GM23248 (cell line): ENCODE measurements around the gene MX1.

Experiments
- EZH2 ChIP-seq: fragments of 200-600 bp; sonication (generic); IDR thresholded peaks from 2 replicates; pipeline ENCODE4 v1.6.1; 2018; ENCODE audit warnings: antibody characterized with exemption, mild to moderate bottlenecking; ENCODE audit not compliant: insufficient read depth, poor library complexity, severe bottlenecking
- EZH2phosphoT487 ChIP-seq: fragments of 200-600 bp; sonication (generic); IDR thresholded peaks from 2 replicates; pipeline ENCODE4 v1.6.1; 2018; ENCODE audit warnings: antibody characterized with exemption, moderate library complexity, mild to moderate bottlenecking, low read depth; ENCODE audit not compliant: insufficient read depth

DNA sequence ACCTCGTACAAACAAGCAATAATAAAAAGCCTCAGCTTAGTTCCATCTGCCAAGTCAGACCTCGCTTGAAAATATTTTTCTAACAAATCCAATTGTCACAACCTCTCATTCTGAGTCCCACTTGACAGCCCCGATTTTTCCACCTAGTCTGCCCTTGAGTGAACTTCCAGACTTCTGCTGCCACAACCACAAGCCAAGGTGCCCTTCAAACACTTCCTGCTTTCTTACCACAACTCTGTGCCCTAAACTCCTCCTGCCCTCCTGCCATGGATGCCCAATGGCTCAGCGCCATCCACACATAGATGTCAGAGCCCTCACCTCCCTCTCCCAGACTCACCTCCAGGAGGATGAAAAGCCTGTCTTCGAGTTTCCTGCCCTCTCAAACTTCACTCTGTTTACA lies 78.0 kb downstream of the MX1 start:
- TF ChIP-seq EZH2: no peak
- TF ChIP-seq EZH2phosphoT487: no peak
